Measurements from ENCODE around the gene ADAMTS6.
A peak's percentile ranks its signal among the peaks of the same experiment; 100 is the strongest.

ADAMTS6 gene

GRCh38 chr5:65190328-65191053, 291.2 kb downstream of the ADAMTS6 start:
- no peaks in the 10 kb centered on the region for H3K9me3 ChIP-seq (replicated peaks in 1 of 2; ENCODE audit: control insufficient read depth in 2 of 2, insufficient read depth in 1 of 2, low read depth in 1 of 2, low read length in 2 of 2)
- no peak overlapping the region for H3K4me2 ChIP-seq (ENCODE audit: insufficient read depth, low read length, poor library complexity, severe bottlenecking)
- H2BK120ac ChIP-seq (ENCODE audit: low read depth, low read length) = no peak overlapping the region
- no peak overlapping the region for H2BK5ac ChIP-seq (ENCODE audit: low read length)
- no peak for DNase-seq (ENCODE audit: low spot score)
- H3K4me1 ChIP-seq (ENCODE audit: control insufficient read depth in 2 of 2, insufficient read depth in 1 of 2, low read depth in 1 of 2, low read length in 2 of 2) = no peaks in the 10 kb centered on the region
- H3K4ac ChIP-seq (ENCODE audit: low read length) = no peak overlapping the region
- H2BK12ac ChIP-seq (ENCODE audit: low read length) = no peak overlapping the region
- no peak overlapping the region for H3K4me3 ChIP-seq (ENCODE audit: low read length in 2 of 2)
- H3K36me3 ChIP-seq (replicated peaks in 1 of 2; ENCODE audit: control insufficient read depth in 2 of 2, insufficient read depth in 2 of 2, low read length in 2 of 2) = peaks cover 0 to 2% of the 10 kb centered on the region in 2 donors
- no peak overlapping the region for H3K27ac ChIP-seq (replicated peaks; ENCODE audit: low read length)
- no peak overlapping the region for H2AFZ ChIP-seq (ENCODE audit: low read length)
- H3K27me3 ChIP-seq (ENCODE audit: control insufficient read depth in 3 of 3, insufficient read depth in 3 of 3, low read depth in 1 of 3, low read length in 3 of 3) = no peaks in the 10 kb centered on the region
- no peaks in the 10 kb centered on the region for H3K79me1 ChIP-seq (ENCODE audit: low read depth, low read length)
- H3K18ac ChIP-seq (ENCODE audit: low read length) = no peak overlapping the region
- H4K91ac ChIP-seq (ENCODE audit: low read depth, low read length, poor library complexity) = no peak overlapping the region
- H4K8ac ChIP-seq (ENCODE audit: low read depth, low read length) = no peak overlapping the region
- no CpG with 5 or more reads among the region's 3 CpGs for WGBS, 2 donors (ENCODE audit: extremely low coverage in 2 of 2, insufficient read length in 2 of 2, insufficient replicate concordance in 1 of 2)
- no peak overlapping the region for H2AK5ac ChIP-seq (ENCODE audit: low read depth, low read length)
- H2BK15ac ChIP-seq (ENCODE audit: low read length) = no peak overlapping the region
- no peak overlapping the region for H3K23ac ChIP-seq (ENCODE audit: low read depth, low read length, poor library complexity)
- no peak overlapping the region for H3K9ac ChIP-seq (ENCODE audit: low read depth, low read length, poor library complexity)
- no peak overlapping the region for H3K14ac ChIP-seq (ENCODE audit: low read length)

GRCh38 chr5:65186646-65187227, 295.0 kb downstream of the ADAMTS6 start:
- Histone ChIP-seq H3K27ac (replicated peaks; ENCODE audit: low read length) (no peak overlapping the region), H3K79me1 (ENCODE audit: low read depth, low read length) (no peaks in the 10 kb centered on the region), H4K91ac (ENCODE audit: low read depth, low read length, poor library complexity) (no peak overlapping the region), H3K23ac (ENCODE audit: low read depth, low read length, poor library complexity) (no peak overlapping the region), H2BK12ac (ENCODE audit: low read length) (no peak overlapping the region), H3K4ac (ENCODE audit: low read length) (no peak overlapping the region), H2BK120ac (ENCODE audit: low read depth, low read length) (no peak overlapping the region), H3K9ac (ENCODE audit: low read depth, low read length, poor library complexity) (no peak overlapping the region), H3K18ac (ENCODE audit: low read length) (no peak overlapping the region), H2AK5ac (ENCODE audit: low read depth, low read length) (no peak overlapping the region), H3K14ac (ENCODE audit: low read length) (no peak overlapping the region), H2BK15ac (ENCODE audit: low read length) (no peak overlapping the region), H2AFZ (ENCODE audit: low read length) (no peak overlapping the region), H2BK5ac (ENCODE audit: low read length) (no peak overlapping the region), H3K4me2 (ENCODE audit: insufficient read depth, low read length, poor library complexity, severe bottlenecking) (no peak overlapping the region), H3K27me3 (ENCODE audit: control insufficient read depth in 3 of 3, insufficient read depth in 3 of 3, low read depth in 1 of 3, low read length in 3 of 3) (no peaks in the 10 kb centered on the region), H3K36me3 (replicated peaks in 1 of 2; ENCODE audit: control insufficient read depth in 2 of 2, insufficient read depth in 2 of 2, low read length in 2 of 2) (no peaks in the 10 kb centered on the region), H4K8ac (ENCODE audit: low read depth, low read length) (no peak overlapping the region), H3K4me1 (ENCODE audit: control insufficient read depth in 2 of 2, insufficient read depth in 1 of 2, low read depth in 1 of 2, low read length in 2 of 2) (peaks cover 8 to 10% of the 10 kb centered on the region in 2 donors), H3K9me3 (replicated peaks in 1 of 2; ENCODE audit: control insufficient read depth in 2 of 2, insufficient read depth in 1 of 2, low read depth in 1 of 2, low read length in 2 of 2) (no peaks in the 10 kb centered on the region), H3K4me3 (ENCODE audit: low read length in 2 of 2) (no peak overlapping the region)
- WGBS, 2 donors (ENCODE audit: extremely low coverage in 2 of 2, insufficient read length in 2 of 2, insufficient replicate concordance in 1 of 2) = no CpG with 5 or more reads among the region's 2 CpGs
- no peak for DNase-seq (ENCODE audit: low spot score)

GRCh38 chr5:65185468-65185867, 296.3 kb downstream of the ADAMTS6 start:
- Histone ChIP-seq H3K4me1 (ENCODE audit: control insufficient read depth in 2 of 2, insufficient read depth in 1 of 2, low read depth in 1 of 2, low read length in 2 of 2) (peaks cover 8 to 10% of the 10 kb centered on the region in 2 donors), H3K23ac (ENCODE audit: low read depth, low read length, poor library complexity) (no peak overlapping the region), H3K79me1 (ENCODE audit: low read depth, low read length) (no peaks in the 10 kb centered on the region), H3K36me3 (replicated peaks in 1 of 2; ENCODE audit: control insufficient read depth in 2 of 2, insufficient read depth in 2 of 2, low read length in 2 of 2) (no peaks in the 10 kb centered on the region), H3K27me3 (ENCODE audit: control insufficient read depth in 3 of 3, insufficient read depth in 3 of 3, low read depth in 1 of 3, low read length in 3 of 3) (no peaks in the 10 kb centered on the region), H3K14ac (ENCODE audit: low read length) (no peak overlapping the region), H2AFZ (ENCODE audit: low read length) (no peak overlapping the region), H3K4me3 (ENCODE audit: low read length in 2 of 2) (no peak overlapping the region), H3K27ac (replicated peaks; ENCODE audit: low read length) (no peak overlapping the region), H4K8ac (ENCODE audit: low read depth, low read length) (no peak overlapping the region), H2AK5ac (ENCODE audit: low read depth, low read length) (no peak overlapping the region), H4K91ac (ENCODE audit: low read depth, low read length, poor library complexity) (no peak overlapping the region), H2BK5ac (ENCODE audit: low read length) (no peak overlapping the region), H3K18ac (ENCODE audit: low read length) (no peak overlapping the region), H3K9me3 (replicated peaks in 1 of 2; ENCODE audit: control insufficient read depth in 2 of 2, insufficient read depth in 1 of 2, low read depth in 1 of 2, low read length in 2 of 2) (no peaks in the 10 kb centered on the region), H2BK15ac (ENCODE audit: low read length) (no peak overlapping the region), H3K9ac (ENCODE audit: low read depth, low read length, poor library complexity) (no peak overlapping the region), H3K4me2 (ENCODE audit: insufficient read depth, low read length, poor library complexity, severe bottlenecking) (no peak overlapping the region), H2BK12ac (ENCODE audit: low read length) (no peak overlapping the region), H3K4ac (ENCODE audit: low read length) (no peak overlapping the region), H2BK120ac (ENCODE audit: low read depth, low read length) (no peak overlapping the region)
- DNase-seq (ENCODE audit: low spot score) = no peak
- no CpG with 5 or more reads among the region's 1 CpG for whole genome bisulfite sequencing, 2 donors (ENCODE audit: extremely low coverage in 2 of 2, insufficient read length in 2 of 2, insufficient replicate concordance in 1 of 2)

DNA sequence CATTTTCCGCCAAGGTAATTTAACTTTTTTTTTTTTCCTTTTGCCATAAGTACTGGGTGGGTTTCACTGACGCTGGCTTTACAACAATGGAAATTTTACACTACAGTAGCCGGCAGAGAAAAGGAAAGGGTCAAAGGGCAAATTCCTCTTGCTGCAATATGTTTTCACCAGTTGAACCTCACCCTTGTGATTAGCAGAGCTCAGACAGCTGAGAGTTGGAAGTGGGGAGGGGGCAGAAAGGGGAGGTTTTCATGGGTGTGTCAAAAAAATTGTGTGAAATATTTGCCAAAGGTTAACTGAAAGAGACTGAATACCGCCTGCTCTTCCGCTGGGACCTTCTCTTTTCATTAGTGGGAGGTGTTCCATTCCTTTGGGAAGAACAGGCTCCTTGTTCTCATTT, 296.9 kb downstream of the ADAMTS6 start:
- peak; percentile 48 for DNase-seq (ENCODE audit: low spot score)
- no peak overlapping the region for H4K8ac ChIP-seq (ENCODE audit: low read depth, low read length)
- H3K27me3 ChIP-seq (ENCODE audit: control insufficient read depth in 3 of 3, insufficient read depth in 3 of 3, low read depth in 1 of 3, low read length in 3 of 3) = no peaks in the 10 kb centered on the region
- H2BK5ac ChIP-seq (ENCODE audit: low read length) = no peak overlapping the region
- H2BK120ac ChIP-seq (ENCODE audit: low read depth, low read length) = no peak overlapping the region
- H3K18ac ChIP-seq (ENCODE audit: low read length) = no peak overlapping the region
- H3K4me2 ChIP-seq (ENCODE audit: insufficient read depth, low read length, poor library complexity, severe bottlenecking) = no peak overlapping the region
- H3K4me3 ChIP-seq (ENCODE audit: low read length in 2 of 2) = no peak overlapping the region
- no peak overlapping the region for H2AK5ac ChIP-seq (ENCODE audit: low read depth, low read length)
- H3K9me3 ChIP-seq (replicated peaks in 1 of 2; ENCODE audit: control insufficient read depth in 2 of 2, insufficient read depth in 1 of 2, low read depth in 1 of 2, low read length in 2 of 2) = no peaks in the 10 kb centered on the region
- H3K79me1 ChIP-seq (ENCODE audit: low read depth, low read length) = no peaks in the 10 kb centered on the region
- H2BK12ac ChIP-seq (ENCODE audit: low read length) = no peak overlapping the region
- H3K36me3 ChIP-seq (replicated peaks in 1 of 2; ENCODE audit: control insufficient read depth in 2 of 2, insufficient read depth in 2 of 2, low read length in 2 of 2) = no peaks in the 10 kb centered on the region
- H4K91ac ChIP-seq (ENCODE audit: low read depth, low read length, poor library complexity) = no peak overlapping the region
- no peak overlapping the region for H3K9ac ChIP-seq (ENCODE audit: low read depth, low read length, poor library complexity)
- no peak overlapping the region for H2AFZ ChIP-seq (ENCODE audit: low read length)
- H3K14ac ChIP-seq (ENCODE audit: low read length) = no peak overlapping the region
- WGBS, 2 donors (ENCODE audit: extremely low coverage in 2 of 2, insufficient read length in 2 of 2, insufficient replicate concordance in 1 of 2) = no CpG with 5 or more reads among the region's 5 CpGs
- H3K27ac ChIP-seq (replicated peaks; ENCODE audit: low read length) = no peak overlapping the region
- H3K23ac ChIP-seq (ENCODE audit: low read depth, low read length, poor library complexity) = no peak overlapping the region
- no peak overlapping the region for H3K4ac ChIP-seq (ENCODE audit: low read length)
- no peak overlapping the region for H2BK15ac ChIP-seq (ENCODE audit: low read length)
- H3K4me1 ChIP-seq (ENCODE audit: control insufficient read depth in 2 of 2, insufficient read depth in 1 of 2, low read depth in 1 of 2, low read length in 2 of 2) = peaks cover 8 to 10% of the 10 kb centered on the region in 2 donors
